ENCODE results near the gene GNAO1. TPM values are rescaled to one million over a fixed set of nuclear protein-coding genes. Genes with fewer than 3 reads are reported as not detected.

GNAO1 gene
- total and polyA plus RNA-seq, 2 experiments from 2014 or later: under 0.01 to 0.18 TPM

DNA sequence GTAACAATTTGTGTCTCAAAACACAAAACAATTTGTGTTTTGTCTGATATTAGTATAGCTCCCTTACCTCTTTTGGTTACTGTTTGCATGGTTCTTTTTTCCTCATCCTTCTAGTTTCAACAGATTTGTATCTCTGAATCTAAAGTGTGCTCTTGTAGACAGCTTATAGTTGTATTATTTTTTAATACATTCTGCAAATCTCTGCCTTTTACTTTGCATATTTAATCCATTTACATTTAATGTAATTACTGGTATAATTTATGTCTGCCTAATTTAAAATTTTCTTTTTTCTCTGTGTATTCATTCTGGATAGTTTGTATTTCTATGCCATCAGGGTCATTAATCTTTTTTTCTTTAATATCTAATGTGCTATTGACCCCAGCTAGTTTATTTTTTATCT is 9.9 kb upstream of the GNAO1 start:
- Histone ChIP-seq H2AFZ (no peak overlapping the region), H3K36me3 (ENCODE audit: low read depth) (no peaks in the 10 kb centered on the region), H3K27me3 (replicated peaks; ENCODE audit: insufficient read depth) (no peaks in the 10 kb centered on the region), H3K9ac (no peak overlapping the region), H3K4me3 (no peak overlapping the region), H3K9me3 (ENCODE audit: low read depth) (no peaks in the 10 kb centered on the region), H3K79me2 (ENCODE audit: insufficient read depth) (no peaks in the 10 kb centered on the region), H3K4me1 (ENCODE audit: insufficient read depth) (no peaks in the 10 kb centered on the region), H4K20me1 (ENCODE audit: insufficient read depth) (no peaks in the 10 kb centered on the region), H3K27ac (no peak overlapping the region), H3K4me2 (ENCODE audit: unreplicated experiment) (no peak overlapping the region), H3K9me2 (ENCODE audit: insufficient read depth) (no peaks in the 10 kb centered on the region), H3F3A (ENCODE audit: insufficient read depth) (no peaks in the 10 kb centered on the region)
- no peak for TF ChIP-seq EZH2phosphoT487 (IDR thresholded peaks at IDR 0.05; ENCODE audit: insufficient read depth, low read depth)
- TF ChIP-seq EZH2 (IDR thresholded peaks at IDR 0.05; ENCODE audit: insufficient read depth, poor library complexity, severe bottlenecking): no peak
- in situ Hi-C loops (cut with MboI): no loop called here
- DNase-seq: no peak

DNA sequence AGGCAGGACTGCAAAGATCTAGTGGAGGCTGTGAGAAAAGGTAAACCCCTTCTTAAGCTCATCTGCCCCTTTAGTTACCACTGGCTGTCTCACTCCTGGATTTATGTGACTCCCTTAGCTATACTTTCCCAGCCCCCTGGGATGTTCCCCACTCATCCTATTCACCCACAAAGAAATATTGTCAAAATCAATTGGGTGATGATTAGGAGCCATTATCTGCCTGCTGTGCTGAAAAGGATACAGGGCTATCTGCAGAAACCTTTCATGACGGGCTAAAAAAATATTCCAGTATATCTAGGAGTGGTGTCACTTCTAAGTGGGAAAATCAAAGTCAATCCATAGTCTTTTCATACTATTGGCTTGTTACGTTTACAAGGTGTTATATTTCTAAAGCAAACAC is 8.0 kb upstream of the GNAO1 start:
- H3F3A ChIP-seq (ENCODE audit: insufficient read depth): no peaks in the 10 kb centered on the region
- no peak overlapping the region for H2AFZ ChIP-seq
- no peaks in the 10 kb centered on the region for H3K79me2 ChIP-seq (ENCODE audit: insufficient read depth)
- H3K4me1 ChIP-seq (ENCODE audit: insufficient read depth): no peaks in the 10 kb centered on the region
- 26 to 53% methylated on average over 2 of the region's 2 CpGs for WGBS, 2 experiments (ENCODE audit: low coverage in 1 of 2, low lambda C conversion rate in 2 of 2, missing lambda C conversion rate in 2 of 2)
- no peak overlapping the region for H3K9ac ChIP-seq
- no peaks in the 10 kb centered on the region for H3K9me3 ChIP-seq (ENCODE audit: low read depth)
- no peaks in the 10 kb centered on the region for H3K36me3 ChIP-seq (ENCODE audit: low read depth)
- DNase-seq: no peak
- TF ChIP-seq EZH2 (IDR thresholded peaks at IDR 0.05; ENCODE audit: insufficient read depth, poor library complexity, severe bottlenecking) (no peak), EZH2phosphoT487 (IDR thresholded peaks at IDR 0.05; ENCODE audit: insufficient read depth, low read depth) (no peak)
- peaks cover 2% of the 10 kb centered on the region; the same call in 1 of the 2 replicates for H3K27me3 ChIP-seq (replicated peaks; ENCODE audit: insufficient read depth)
- H3K27ac ChIP-seq: no peak overlapping the region
- in situ Hi-C loops (cut with MboI): no loop called here
- H3K9me2 ChIP-seq (ENCODE audit: insufficient read depth): no peaks in the 10 kb centered on the region
- no peaks in the 10 kb centered on the region for H4K20me1 ChIP-seq (ENCODE audit: insufficient read depth)
- no peak overlapping the region for H3K4me3 ChIP-seq
- no peak overlapping the region for H3K4me2 ChIP-seq (ENCODE audit: unreplicated experiment)

DNA sequence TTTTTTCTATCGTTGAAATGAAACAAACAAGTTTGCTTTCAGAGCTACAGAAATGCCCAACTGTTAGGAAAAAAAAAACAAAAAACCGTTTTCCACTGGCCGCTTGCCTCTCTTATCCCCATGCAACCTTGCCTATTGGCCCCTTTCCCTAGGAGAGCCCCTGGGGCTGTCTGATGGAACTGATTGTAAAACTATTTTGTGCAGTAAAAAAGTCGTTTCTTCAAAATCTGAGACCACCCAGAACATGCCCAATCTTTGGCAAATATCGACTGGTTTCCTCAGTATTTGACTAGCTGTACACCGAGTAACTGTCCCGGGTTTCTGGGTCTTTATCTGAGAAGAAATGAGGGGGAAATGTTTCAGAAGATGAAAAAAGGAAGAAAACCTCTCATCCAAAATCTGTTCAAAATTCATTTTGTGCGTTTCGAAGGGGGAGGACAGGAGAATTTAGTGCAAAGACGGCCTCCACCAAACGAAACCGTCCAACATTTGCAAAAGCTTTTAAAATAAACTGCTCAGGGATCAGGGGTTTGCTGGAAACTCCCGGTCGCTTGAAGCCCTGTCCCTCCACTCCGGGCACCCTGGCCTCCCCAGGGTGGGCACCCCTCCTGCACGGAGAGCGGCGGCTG is 1.1 kb upstream of the GNAO1 start:
- H3K4me3 ChIP-seq: peak overlapping the region; percentile 64

DNA sequence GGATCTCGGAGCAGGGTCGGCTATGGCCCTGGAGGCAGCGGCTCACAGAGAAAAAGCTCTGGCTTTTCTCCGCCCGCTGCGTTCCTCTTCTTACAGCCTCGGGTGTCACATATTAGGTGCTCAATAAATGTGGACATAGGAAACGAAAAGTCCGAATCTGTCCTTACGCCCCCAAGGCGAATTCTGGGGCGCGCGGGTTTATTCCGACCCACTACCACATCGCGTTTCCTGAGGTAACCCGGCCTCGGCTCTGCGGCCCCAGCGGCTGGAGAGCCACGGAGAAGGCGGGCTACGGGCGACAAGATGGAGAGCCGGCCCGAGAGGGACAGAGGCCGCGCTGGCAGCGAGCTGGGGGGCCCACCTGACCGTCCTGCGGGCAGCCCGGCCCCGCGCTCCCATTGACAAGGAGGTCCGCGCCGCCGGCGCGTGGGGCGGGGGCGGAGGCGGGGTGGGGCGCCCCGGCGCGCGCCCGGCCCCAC is 573 bp upstream of the GNAO1 start:
- peak overlapping the region; percentile 75 for H3K4me2 ChIP-seq (ENCODE audit: unreplicated experiment)
- no peak overlapping the region for H3K9ac ChIP-seq
- H3F3A ChIP-seq (ENCODE audit: insufficient read depth): no peaks in the 10 kb centered on the region
- H4K20me1 ChIP-seq (ENCODE audit: insufficient read depth): no peaks in the 10 kb centered on the region
- H3K4me3 ChIP-seq: peak overlapping the region; percentile 64
- 2 to 3% methylated on average over 24 to 34 of the region's 50 CpGs for WGBS, 2 experiments (ENCODE audit: low coverage in 1 of 2, low lambda C conversion rate in 2 of 2, missing lambda C conversion rate in 2 of 2)
- H3K79me2 ChIP-seq (ENCODE audit: insufficient read depth): no peaks in the 10 kb centered on the region
- H3K9me3 ChIP-seq (ENCODE audit: low read depth): no peaks in the 10 kb centered on the region
- in situ Hi-C loops (cut with MboI): no loop called here
- peaks cover 70% of the 10 kb centered on the region for H3K27me3 ChIP-seq (replicated peaks; ENCODE audit: insufficient read depth)
- H3K36me3 ChIP-seq (ENCODE audit: low read depth): no peaks in the 10 kb centered on the region
- no peaks in the 10 kb centered on the region for H3K4me1 ChIP-seq (ENCODE audit: insufficient read depth)
- TF ChIP-seq EZH2 (IDR thresholded peaks at IDR 0.05; ENCODE audit: insufficient read depth, poor library complexity, severe bottlenecking) (no peak), EZH2phosphoT487 (IDR thresholded peaks at IDR 0.05; ENCODE audit: insufficient read depth, low read depth) (no peak)
- H3K27ac ChIP-seq: no peak overlapping the region
- DNase-seq: peak; percentile 38
- H3K9me2 ChIP-seq (ENCODE audit: insufficient read depth): no peaks in the 10 kb centered on the region
- H2AFZ ChIP-seq: peak overlapping the region; percentile 80

More for the DNA sequence above, 1.1 kb upstream of the GNAO1 start:
- Histone ChIP-seq H3K36me3 (ENCODE audit: low read depth) (no peaks in the 10 kb centered on the region), H3K4me1 (ENCODE audit: insufficient read depth) (no peaks in the 10 kb centered on the region), H3K27ac (no peak overlapping the region), H3K79me2 (ENCODE audit: insufficient read depth) (no peaks in the 10 kb centered on the region), H3K27me3 (replicated peaks; ENCODE audit: insufficient read depth) (peaks cover 65% of the 10 kb centered on the region), H4K20me1 (ENCODE audit: insufficient read depth) (no peaks in the 10 kb centered on the region), H2AFZ (peak overlapping the region; percentile 80), H3K9me3 (ENCODE audit: low read depth) (no peaks in the 10 kb centered on the region), H3K9ac (no peak overlapping the region), H3K4me2 (ENCODE audit: unreplicated experiment) (no peak overlapping the region), H3K9me2 (ENCODE audit: insufficient read depth) (no peaks in the 10 kb centered on the region), H3F3A (ENCODE audit: insufficient read depth) (no peaks in the 10 kb centered on the region)
- peak; percentile 13 for DNase-seq
- TF ChIP-seq EZH2phosphoT487 (IDR thresholded peaks at IDR 0.05; ENCODE audit: insufficient read depth, low read depth): 0 out of 2 replicates have a peak, but pooled peaks have one; percentile 51
- peak; percentile 90 for TF ChIP-seq EZH2 (IDR thresholded peaks at IDR 0.05; ENCODE audit: insufficient read depth, poor library complexity, severe bottlenecking)
- in situ Hi-C loops (cut with MboI): no loop called here
- 5 to 6% methylated on average over 18 of the region's 18 CpGs for WGBS, 2 experiments (ENCODE audit: low coverage in 1 of 2, low lambda C conversion rate in 2 of 2, missing lambda C conversion rate in 2 of 2)
